ENCODE data around the gene SESTD1.

SESTD1 gene, protein sequence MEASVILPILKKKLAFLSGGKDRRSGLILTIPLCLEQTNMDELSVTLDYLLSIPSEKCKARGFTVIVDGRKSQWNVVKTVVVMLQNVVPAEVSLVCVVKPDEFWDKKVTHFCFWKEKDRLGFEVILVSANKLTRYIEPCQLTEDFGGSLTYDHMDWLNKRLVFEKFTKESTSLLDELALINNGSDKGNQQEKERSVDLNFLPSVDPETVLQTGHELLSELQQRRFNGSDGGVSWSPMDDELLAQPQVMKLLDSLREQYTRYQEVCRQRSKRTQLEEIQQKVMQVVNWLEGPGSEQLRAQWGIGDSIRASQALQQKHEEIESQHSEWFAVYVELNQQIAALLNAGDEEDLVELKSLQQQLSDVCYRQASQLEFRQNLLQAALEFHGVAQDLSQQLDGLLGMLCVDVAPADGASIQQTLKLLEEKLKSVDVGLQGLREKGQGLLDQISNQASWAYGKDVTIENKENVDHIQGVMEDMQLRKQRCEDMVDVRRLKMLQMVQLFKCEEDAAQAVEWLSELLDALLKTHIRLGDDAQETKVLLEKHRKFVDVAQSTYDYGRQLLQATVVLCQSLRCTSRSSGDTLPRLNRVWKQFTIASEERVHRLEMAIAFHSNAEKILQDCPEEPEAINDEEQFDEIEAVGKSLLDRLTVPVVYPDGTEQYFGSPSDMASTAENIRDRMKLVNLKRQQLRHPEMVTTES

DNA sequence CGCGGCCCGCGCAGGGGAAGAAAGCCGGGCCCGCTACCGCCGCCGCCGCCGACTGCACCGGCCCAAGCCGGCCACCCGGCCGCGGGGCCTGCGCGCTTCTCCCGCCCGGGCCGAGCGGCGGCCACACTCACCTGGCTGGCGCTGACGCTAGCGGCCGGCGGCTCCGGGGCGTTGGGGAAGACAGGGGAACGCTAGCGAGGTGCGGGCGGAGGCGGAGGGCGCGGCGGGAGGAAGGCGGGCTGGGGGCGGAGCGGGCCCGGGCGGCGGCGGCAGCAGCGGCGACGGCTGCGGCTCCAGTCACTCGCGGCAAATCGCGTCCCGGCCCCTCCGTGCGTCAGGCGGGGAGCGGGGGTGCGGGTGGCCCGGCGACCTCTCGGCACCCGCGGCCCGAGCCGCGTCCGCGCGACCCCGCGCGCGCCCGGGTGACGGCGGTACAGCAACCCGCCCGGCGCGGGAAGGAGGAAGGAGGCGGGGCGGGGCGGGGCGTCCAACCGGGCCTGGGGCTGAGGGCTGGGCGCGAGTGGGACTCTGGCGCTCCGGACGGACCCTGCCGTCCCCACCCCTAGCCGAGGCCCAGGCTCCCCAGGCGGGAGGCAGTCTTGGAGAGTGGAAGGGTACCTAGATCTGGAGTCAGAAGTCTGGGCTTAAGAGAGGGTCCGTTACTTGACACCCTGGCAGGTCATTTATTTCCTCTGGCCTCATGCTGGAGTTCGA is at the start of gene SESTD1:
SESTD1 (minus strand) TSS at position 465 of the 714 bp plus-strand sequence. CDS start 72,991 bp downstream, outside the sequence.
- peak; percentile 26 for DNase-seq (ENCODE audit: low read depth)

DNA sequence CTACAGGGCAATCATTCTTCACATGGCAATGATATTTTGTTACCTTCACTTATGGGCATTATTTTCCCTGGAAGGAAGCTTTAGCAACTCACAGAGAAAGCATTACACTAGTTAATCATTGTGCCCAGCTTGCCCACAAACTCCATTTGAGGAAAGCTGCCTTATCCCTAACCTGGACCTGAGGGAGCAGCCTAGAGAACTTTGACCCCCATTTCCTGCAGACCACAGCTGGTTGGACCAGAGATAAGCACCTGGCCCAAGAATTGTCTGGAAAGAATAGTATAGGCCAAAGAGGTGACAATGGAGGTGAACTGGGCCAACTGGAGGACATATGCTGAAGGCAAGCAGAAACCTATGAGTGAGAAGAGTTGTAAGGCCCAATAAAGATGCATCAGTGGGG is 48.4 kb upstream of the SESTD1 start:
- DNase-seq (ENCODE audit: low read depth), result no peak

DNA sequence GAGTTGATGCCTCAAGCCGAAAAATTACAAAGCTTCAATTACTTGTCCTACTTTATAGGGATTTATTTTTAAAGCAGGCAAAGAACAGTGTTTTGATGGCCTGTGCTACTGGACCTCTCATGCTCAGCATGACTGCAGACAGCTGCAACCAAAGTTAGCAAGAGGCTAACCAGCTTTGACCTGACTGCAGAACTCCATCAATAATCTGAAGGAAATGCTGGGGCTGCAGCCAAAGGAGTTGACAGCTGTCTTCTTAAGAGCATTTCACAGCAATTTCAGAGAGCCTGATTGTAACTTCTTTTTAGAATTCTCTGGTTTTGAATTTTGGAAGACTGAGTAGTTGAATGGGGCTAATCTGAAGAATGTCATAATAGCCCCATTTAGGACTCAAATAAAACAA is 46.5 kb upstream of the SESTD1 start:
- DNase-seq (ENCODE audit: low read depth), result no peak

DNA sequence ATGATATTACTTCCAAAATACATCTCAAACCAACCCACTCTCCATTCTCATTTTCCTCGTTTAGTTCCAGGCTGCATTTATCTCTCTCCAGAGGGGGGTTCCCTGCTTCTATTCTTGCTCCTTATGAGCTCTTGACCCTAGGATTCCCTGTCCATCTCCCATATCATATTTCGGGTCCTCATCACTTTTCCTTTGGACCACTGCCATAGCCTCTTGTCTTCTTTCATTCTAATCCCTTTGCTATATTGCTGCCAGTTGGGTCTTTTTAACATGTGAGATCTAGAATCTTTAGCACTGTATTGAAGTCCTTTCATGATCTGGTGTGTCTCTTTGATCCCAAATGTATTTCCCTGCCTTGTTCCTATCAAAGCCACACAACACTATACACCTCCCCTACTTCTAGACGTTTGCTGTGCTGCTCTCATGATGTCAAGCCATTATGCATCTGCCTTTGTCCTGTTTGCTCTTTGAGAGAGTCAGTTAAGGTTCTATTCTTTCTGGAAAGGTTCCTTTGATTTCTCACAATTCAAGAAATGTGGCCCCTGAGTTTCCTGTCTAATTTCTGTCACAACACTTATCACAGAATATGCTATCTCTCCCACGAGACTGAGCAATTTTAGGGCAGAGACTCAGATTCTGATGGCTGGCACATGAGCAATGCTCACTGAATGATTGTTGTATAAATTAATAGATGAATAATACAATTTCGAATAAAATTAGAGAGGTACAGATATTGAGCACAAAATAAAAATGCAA is 43.2 kb upstream of the SESTD1 start:
- DNase-seq (ENCODE audit: low read depth), result no peak

DNA sequence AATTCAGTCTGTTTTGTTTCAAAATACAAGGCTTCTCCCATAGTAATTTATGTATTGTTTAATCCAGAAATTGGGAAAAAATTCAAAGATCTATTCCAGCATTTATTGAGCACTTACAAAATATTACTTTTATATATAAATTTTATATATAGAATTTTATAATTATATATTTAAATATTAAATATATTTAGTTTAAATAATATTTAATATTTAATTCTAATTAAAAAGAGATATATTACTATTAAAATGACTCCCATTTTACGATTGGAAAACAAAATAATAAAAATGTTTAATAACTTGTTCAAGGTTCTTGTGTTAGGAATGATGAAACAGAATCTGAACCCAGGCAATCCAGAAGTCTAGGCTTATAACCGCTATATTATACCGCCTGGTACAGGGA is 40.5 kb upstream of the SESTD1 start:
- no peak for DNase-seq (ENCODE audit: low read depth)

DNA sequence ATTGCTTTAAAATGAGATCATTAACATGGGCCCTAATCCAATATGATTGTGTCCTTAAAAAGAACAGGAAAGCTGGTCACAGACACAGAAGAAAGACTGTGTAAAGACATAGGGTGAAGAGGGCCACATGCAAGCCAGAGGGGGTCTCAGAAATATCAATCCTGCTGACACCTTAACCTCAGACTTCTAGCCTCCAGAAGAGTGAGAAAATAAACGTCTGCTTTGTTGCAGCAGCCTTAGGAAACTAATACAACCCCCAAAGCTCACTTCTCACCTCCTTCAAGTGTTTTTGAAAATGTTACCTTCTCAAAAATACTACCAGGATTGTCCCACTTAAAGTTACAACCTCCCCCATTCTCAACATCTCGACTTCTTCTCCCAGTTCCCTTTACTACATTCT is 39.8 kb upstream of the SESTD1 start:
- no peak for DNase-seq (ENCODE audit: low read depth)

DNA sequence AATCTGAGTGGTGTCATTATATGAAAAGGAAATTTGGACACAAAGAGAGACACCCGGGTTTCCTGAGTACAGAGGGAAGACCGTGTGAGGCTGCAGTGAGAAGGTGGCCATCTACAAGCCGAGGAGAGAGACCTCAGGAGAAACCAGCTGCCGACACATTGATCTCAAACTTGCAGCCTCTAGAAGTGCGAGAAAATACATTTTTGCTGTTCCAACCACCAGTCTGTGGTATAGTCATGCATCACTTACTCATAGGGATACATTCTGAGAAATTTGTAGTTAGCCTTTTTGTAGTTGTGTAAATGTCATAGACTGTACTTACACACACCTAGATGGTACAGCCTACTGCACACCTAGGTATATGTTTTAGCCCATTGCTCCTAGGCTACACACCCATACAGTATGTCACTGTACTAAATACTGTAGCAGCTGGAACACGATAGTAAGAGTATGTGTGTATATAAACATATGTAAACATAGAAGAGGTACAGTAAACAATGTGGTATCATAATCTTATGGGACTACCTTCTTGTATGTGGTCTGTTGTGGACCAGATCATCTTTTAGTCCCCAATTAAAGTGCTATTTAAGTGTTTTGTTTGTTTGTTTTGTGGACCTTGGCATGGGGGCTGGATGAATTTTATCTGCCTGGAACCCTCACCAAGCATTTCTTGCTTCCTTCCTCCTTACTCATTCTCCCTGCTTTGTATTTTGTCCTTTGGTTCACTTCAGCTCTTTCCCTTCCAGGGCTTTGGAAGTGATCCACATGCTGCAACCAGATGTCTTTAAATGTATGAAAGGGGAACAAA is 38.3 kb upstream of the SESTD1 start:
- no peak for DNase-seq (ENCODE audit: low read depth)

DNA sequence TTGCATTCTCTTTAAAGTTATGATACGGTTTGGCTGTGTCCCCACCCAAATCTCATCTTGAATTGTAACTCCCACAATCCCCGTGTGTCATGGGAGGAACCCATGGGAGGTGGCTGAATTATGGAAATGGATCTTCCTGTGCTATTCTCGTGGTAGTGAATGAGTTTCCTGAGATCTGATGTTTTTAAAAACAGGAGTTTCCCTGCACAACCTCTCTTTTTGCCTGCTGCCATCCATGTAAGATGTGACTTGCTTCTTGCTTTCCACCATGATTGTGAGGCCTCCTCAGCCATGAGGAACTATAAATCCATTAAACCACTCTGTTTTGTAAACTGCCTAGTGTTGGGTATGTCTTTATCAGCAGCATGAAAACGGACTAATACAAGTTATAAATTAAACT is 37.5 kb upstream of the SESTD1 start:
- DNase-seq (ENCODE audit: low read depth), result no peak

DNA sequence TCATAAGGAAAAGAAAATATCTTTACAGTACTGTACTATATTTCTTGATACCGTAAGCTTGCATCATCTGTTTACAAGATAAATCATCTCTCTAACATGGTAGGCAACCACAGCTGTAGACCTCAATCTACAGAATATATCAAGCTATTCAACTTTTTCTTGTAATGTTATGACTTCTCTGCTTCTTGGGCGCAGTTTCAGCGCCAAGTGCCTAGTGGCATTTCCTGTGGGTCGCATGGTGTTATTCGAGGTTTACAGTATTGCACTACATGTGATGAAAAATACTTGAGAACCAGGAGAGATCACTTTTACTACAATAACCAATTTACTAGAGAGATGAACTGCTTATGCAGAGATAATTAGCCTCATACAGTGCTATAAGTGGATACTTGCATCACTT is 34.0 kb upstream of the SESTD1 start:
- DNase-seq (ENCODE audit: low read depth), result no peak

DNA sequence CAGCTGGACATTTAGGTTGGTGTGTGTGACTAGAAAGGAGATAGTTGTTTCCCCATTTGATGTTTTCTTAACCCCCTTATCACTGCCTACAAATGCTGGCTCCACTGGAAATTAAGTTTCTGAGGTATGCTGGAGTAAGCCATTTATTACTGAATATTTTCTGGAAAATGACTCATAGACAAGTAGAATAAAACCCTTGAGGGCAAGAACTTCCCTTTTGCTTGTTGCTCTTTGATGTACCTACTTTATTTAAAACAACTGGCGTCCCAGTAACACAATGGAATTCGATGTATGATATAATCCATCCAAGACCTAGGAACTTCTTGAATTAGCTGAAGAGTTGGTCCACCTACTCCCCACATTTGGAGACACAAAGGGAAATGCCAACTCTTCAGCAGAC is 33.3 kb upstream of the SESTD1 start:
- DNase-seq (ENCODE audit: low read depth), result no peak

DNA sequence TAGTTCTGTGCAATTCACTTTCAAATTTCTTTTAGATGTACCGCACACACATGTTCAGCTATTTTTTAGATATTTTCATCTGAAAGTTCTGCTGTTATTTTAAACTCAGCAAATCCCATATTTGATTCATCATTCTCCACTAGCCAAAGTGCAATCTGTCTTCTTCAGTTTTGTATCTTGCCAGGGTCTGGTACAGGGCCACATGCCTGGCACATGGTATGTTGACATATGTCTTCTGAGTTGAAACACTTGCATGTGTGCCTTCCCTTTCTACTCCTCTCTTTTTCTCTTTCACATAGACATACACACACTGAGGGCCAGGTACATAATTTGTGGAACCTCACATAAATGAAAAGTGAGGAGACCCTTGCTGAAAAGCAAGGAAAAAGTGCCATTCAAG is 25.7 kb upstream of the SESTD1 start:
- DNase-seq (ENCODE audit: low read depth), result no peak

DNA sequence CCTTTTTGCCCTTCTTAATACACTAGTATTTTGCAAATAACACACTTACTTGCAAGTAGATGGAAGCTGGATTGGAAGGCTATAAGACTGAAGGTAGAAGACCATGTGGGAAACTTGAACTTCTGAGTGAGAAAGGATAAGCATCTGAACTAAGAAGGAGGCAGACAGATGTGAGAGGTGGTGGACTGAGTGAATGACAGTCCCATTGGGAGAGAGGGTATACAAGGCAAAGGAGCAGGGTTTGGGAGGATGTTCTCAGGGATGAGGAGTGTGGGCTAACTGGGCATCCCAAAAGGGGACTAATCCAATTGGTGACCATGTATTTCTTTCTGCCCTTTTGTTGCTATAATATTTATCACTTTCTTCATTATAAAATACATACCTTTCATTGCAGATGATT is 20.4 kb upstream of the SESTD1 start:
- no peak for DNase-seq (ENCODE audit: low read depth)

DNA sequence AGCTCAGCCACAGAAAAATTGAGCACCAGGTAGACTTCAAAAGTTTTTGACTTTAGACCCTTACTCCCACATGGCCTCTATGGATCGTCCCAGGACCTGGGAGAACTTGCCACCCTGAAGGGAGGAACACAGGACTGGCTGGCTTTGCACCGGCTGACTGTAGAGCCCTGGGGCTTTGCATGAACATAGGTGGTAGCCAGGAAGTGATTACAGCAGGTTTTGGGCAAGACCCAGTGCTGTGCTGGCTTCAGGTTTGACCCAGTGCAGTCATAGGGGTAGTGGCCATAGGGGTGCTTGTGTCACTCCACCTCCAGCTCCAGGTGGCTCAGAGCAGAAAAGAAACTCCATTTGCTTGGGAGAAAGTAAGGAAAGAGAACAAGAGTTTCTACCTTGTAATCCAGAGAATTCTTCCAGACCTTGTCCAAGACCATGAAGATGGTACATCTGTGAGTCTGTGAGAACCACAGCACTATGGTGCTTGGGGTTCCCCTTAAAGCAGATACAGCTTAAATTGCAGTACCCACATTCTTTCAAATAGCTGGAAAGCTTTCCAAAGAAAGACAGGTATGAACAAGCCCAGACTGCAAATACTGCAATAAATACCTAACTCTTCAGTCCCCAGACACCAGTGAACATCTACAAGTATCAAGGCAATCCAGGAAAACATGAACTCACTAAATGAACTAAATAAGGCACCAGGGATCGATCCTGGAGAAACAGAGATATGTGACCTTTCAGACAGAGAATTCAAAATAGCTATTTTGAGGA is 13.0 kb upstream of the SESTD1 start:
- no peak for DNase-seq (ENCODE audit: low read depth)

DNA sequence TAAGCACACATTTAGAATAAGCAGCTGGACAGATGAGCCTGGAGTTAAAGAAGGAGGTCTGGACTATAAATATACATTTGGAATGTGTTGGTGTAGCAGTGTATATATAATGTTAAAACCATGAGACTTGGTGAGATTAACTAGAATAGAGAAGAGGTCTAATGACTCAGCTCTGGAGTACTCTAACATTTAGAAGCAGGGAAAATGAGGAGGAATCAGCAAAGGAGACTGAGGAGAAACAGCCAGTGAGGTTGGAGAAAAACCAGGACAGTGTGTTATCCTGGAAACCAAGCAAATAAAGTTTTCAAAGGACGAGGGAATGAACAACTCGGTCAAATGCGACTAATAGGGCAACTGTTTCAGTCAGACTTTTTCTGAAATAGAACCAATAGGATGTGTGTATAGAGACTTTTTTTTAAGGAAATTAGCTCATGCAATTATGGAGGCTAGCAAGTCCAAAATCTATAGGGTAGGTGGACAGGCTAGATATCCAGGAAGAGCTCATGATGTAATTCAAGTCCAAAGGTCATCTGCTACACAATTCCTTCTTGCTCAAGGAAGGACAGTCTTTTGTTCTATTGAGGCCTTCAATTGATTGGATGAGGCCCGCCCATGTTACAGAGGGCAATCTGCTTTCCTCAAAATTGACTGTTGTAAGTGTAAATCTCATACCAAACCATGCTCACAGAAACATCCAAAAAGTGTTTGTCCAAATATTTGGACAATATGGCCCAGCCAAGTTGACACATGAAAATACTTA is 10.8 kb upstream of the SESTD1 start:
- DNase-seq (ENCODE audit: low read depth), result no peak

DNA sequence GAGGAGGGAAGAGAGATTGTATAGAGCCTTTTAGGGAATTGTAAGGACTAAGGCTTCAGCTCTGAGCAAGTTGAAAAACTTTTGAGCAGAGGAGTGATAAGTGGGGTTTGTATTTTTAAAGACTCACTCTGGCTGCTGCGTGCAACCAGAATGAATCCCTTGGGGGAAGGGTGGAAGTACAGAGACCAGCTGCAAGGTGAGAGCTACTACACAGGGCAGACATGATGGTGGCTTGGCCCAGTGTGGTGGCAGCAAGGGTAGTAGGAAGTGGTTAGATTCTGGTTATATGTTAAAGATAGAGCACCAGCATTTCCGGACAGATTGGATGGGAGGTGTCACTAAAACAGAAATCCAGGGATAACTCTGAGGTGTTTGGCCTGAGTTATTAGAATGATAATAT is 10.1 kb upstream of the SESTD1 start:
- no peak for DNase-seq (ENCODE audit: low read depth)

DNA sequence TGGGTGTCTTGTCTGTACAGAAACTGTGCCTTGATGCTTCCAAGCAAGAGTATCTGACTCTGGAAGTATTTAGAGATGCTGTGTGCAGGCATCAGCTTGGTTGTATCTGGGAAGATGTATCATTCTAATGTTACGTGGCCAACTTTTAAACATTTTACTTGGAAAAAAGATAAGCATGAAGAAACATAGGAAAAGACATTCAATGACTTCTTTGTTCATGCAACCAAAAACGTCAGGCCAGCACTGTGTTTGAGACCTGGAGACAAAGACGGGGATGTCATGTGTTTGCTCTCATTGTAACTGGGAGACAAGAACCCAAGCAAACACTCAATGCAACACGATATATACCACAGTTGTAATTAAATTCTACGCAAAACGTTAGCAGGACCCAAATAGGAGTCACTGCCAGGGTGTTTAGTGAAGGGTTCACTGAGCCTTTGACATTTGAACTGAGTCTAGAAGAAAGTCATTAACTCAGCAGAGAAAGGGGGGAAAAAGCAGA is 8.9 kb upstream of the SESTD1 start:
- no peak for DNase-seq (ENCODE audit: low read depth)

DNA sequence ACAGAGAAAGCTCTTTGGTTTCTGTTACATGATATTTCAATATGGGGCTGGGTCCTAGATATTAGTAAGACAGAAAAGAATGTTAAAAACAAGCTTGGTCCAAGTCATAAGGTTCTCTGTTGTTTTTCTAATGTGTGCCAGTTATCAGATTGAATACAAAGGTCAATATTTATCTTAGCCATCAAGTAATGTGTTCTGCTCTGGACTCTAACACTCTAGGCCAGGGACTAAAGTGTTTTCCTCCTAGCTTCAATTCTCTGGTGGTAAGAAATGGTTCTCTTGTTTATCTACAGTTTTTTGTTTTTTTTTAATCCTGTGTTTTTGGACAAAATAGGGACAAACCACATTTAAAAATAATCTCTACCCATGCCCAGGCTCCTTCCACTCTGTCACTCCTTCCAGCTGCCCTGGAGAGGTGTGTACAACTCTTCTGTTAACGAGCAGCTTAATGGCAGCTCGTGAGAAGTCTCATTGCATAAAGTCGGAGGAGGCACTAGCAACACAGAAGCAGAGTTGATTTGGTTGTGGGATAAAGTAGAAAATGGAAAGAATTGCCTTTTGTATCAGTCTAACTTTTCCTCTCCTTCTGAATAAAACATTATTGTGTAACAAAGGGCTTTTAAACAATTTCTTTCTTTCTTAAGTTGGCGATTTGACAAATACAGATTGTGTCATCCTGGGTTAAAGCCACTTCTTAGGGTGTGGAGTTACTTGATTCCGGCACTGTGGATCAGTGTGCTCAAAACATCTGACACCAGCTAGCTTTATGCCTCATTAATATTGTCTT is 8.0 kb upstream of the SESTD1 start:
- DNase-seq (ENCODE audit: low read depth), result no peak

DNA sequence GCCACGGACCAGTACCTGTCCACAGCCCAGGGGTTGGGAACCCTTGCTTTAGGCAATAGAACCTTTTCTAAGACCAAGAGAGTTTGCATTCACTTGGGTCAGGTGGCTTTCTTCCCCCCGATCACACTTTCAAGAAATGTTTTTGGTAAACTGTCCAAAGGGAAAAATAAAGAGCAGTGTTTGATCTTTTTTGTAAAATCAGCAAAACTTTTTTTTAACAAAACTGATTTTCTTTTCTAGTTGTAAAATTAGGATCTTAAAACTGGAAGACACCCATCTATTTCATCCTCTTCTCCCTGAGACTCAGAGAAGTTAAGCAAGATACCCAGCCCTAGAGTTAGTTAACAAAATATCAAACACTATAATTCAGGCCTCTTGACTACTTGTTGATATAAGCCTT is 6.1 kb upstream of the SESTD1 start:
- no peak for DNase-seq (ENCODE audit: low read depth)

All from activated T-helper 1 cell treated with Interleukin-2 at 50 U/mL for 16 hours (primary cell).